Superior temporal gyrus (tissue), 1 donor: ENCODE results near the gene NCK2.
"Not testable (repeated sequence)": the region's sequence is repeated elsewhere in the genome, so short reads cannot be mapped to it uniquely, and the experiment has no call there.

ENCODE experiments used
- DNase-seq: peaks from one replicate; pipeline ENCODE4 v3.0.0-alpha.2; 2016; ENCODE audit errors: extremely low spot score

The NCK2 gene

GRCh38 chr2:105893011-105893995 is 148.6 kb downstream of the NCK2 start:
- no peak for DNase-seq

DNA sequence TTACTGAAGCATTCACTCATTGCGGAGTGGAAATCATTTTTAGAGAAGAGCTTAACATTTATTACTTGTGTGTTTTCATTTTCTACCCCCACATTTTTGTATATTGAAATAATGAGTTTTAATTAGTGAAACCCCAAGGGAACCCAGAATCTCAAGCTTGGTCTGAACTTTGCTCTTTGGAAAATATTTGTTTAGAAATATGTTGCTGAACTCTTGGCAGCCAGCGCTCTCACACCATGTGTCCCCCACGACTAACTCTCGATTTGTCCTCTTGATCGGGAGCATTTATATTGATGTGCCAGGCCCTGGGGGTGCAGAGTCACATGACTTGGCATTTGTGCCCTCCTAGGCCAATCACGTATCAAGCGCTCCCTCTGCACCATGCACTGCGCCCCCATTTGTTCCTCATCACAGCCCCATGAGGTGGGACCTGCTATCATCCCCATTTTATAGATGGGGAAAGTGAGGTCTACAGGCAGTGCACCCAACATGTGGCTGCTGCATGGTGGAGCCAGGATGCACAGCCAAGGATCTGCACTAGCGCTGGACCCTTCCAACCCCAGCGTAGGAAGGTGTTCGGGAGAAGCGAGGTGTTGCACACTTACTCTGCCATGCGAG is 149.7 kb downstream of the NCK2 start:
- no peak for DNase-seq

GRCh38 chr2:105895990-105896764 is 151.5 kb downstream of the NCK2 start:
- no peak for DNase-seq

- no peak for DNase-seq
Measured at GRCh38 chr2:105896765-105897163, 152.1 kb downstream of the NCK2 start.

DNA sequence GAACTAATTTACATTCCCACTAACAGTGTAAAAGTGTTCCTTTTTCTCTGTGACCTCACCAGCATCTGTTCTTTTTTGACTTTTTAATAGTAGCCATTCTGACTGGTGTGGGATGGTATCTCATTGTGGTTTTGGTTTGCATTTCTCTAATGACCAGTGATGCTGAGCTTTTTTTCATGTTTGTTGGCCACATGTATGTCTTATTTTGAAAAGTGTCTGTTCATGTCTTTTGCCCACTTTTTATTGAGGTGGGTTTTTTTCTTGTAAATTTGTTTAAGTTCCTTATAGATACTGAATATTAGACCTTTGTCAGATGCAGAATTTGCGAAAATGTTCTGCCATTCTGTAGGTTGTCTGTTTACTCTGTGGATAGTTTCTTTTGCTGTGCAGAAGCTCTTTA is 153.0 kb downstream of the NCK2 start:
- DNase-seq, result not testable (repeated sequence)

DNA sequence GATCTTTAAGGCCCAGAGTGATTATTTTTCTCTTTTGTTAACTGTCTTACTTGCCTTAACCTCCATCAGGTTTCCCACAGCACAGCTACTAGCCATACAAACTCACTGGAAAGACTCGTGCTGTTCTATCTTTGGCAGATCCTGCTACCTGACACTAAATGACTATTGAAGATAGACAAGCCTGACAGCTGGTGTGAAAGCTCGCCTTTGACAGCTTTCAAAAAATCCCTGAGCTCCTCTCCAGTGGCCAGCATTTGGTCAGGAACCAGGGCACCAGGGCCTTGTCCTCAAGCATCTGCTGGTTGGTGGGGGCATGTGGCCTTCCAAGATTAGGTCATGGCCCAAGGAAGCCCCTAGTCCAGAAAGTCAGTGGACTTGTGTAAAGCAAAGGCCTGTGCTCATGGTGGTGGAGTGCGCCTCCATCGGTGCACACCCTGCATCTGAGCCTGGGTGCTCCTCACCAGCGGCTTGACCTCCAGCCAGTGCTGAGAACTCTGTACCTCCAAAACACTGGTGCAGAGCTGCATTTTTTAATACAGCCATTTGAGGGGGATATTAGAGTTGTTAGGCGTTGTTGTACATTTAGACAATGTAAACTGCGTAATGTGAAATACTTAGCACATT is 158.5 kb downstream of the NCK2 start:
- DNase-seq, result no peak

DNA sequence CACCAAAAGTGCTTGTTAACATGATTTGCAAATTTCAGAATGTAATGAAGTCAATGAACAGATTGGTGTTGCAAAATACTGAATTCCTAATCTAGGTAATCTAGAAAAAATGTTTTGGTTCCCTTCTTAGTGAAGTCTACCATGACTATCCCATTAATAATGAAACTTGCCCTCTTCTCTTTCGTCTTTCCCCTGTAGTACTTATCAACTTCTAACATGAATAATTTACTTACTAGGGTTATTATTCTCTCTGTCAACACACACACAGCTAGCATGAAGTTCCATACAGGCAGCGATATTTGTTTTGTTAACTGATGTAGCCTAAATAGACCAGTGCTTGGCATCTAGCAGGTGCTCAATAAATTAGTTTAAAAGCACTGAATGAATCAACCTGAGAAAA is 160.2 kb downstream of the NCK2 start:
- no peak for DNase-seq

DNA sequence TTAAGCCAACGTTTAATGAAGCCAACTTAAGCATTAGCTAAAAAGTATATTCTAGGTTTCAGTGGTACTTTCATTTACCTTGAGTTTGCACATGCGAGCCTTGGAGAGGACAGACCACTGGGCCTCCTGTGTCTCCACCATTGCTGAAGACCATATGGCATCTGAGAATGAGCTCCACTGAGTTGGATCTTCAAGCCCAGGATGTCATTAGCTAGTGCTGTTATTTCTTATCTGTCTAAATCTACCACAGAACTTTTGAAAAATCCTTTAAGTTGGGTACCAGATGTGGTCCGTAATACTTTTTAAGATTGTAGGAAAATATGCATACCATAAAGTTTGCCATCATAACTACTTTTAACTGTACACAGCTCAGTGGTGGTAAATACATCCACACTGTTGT is 161.8 kb downstream of the NCK2 start:
- no peak for DNase-seq

GRCh38 chr2:105907184-105907583 is 162.5 kb downstream of the NCK2 start:
- no peak for DNase-seq

- no peak for DNase-seq
Measured at GRCh38 chr2:105909215-105909614, 164.5 kb downstream of the NCK2 start.

DNA sequence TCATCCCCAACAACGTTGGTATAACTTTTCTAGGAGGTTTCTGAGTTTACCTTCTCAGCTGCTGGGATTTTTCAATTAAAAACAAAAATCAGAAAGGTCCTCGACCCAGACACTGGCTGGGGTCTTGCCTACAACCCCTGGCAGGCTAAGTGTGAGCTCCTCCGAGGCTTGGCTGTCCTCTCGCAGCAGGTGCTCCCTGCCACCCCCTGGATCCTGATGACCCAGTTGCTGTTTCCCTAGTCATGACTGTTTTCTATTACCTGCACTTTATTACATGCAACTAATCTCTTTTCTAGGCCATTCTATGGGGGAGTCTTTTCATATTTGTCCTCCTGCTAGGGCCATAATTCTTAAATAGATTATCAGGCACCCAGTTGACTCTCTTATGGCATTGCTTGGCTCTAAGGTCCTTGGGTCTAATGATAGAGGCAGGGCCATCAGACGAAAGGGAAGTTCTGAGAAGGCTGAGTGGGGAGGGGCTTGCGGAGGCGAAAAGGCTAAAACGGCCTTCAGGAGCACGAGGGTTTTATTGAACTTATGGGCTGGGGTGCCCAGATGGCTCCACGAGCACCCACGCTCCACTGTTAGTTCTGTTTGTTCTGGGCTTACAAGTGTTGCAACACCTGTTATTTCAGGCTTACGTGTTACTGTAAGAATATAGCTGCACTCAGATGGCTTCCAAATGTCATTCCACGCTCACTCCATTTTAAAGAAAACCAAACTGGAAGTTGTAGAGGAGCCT is 166.0 kb downstream of the NCK2 start:
- no peak for DNase-seq

GRCh38 chr2:105911425-105911824 is 166.7 kb downstream of the NCK2 start:
- DNase-seq, result no peak

DNA sequence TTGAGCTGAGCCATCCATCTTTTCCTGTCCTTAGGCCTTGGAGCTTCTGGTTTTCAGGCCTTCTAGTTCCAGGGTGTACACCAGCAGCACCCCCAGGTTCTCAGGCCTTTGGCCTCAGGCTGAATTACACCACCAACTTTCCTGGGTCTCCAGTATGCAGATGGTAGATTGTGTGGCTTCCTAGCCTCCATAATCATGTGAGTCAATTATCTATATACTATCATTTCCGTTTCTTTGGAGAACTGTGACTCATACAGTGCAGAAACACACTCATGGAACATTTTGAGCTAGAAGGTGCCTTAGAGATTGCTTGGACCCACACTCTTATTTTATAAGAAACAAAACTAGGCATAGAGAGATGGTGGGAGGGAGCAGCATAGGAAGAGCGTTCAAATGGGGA is 167.4 kb downstream of the NCK2 start:
- no peak for DNase-seq

DNA sequence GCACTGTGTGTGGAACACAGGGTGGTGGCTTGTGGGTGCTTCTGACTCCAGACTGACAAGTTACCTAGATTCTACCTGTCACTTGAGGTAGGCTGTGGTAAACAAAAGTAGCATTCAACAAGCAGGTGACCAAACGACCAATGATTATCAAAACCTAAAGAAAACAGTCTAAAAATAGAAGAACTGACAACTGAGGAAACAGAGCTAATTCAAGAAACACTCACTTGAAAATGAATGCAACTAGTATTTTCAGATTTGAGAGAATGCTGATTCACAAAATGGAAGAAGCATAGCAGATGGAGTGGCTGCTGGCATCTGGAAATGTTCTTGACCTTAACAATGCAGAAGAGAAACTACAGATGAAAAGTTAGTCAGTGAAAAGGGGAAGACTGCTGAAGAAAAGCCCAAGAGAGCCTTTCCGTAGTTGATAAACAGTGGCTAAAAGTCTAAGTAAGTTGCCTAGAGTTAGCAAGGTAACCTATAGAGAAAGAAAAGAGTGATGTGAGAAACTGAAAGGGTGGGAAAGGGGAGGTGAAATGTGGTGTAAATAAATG is 170.4 kb downstream of the NCK2 start:
- DNase-seq, result no peak

- DNase-seq, result no peak
Measured at GRCh38 chr2:105917226-105917625, 172.5 kb downstream of the NCK2 start.

DNA sequence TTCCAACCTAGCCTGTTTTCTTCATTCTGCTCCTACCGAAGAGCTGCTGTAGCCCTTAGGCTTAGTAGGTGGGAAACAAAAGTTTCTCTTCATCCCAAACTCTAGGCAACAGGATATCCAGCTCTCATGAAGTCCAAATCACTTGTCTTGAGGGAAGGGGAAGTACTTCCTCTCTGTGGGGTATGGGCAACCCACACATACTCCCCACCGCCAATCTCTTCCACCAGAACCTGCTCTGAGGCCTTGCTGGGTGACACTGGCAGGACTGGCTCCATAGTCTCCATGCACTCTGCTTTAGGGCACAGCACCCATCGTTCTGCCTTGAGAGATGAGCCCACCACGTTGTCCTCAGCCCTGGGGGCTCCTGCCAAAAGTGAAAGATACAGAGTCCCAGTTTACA is 173.0 kb downstream of the NCK2 start:
- no peak for DNase-seq

DNA sequence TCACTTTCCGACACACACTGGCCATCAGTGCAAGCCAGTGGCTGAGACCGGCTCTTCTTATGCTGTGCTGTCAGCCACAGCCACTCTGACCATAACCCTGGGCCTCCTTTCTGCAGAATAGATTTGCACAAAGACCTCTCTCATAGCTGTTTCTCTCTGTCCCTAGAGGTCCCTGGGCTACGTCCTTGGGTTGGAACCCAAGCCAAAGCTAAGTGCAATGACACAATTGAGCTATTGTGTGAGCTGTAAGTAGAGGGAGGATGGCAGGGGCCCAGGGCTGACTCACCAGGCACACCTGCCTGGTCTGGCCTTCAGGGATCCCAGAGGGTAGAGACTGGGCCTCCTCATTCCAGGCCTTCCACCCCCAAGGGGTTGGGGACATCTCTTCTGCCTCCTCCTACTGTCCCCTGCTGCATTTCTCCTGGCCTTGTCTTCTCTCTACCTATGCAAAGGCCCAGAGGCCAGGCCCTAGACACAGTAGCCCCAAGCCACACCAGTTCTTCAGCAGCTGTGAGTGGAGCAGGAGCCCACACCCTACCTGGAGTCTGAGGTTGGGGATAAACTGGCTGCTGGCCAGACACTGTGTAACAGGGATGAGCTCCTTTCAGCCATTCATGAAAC is 174.6 kb downstream of the NCK2 start:
- DNase-seq, result peak; percentile 41

DNA sequence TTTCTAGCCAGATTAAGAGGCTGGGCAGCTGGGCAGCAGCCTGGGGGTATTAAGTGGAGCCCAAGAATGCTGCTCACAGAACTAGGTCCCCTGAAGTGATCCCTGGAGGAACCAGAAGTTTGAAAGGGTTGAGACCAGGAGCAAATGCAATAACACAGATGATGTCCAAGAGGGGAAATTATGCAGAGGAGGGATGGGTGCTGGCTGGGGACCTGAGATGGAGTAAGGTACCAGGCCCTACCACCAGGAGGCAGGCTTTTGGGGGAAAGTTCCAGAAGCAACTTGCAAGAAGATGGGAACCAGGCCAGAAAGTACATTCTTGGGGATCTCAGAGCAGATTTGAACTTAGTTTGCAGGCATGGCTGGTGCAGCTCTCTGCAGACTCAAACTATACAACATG is 175.1 kb downstream of the NCK2 start:
- no peak for DNase-seq

DNA sequence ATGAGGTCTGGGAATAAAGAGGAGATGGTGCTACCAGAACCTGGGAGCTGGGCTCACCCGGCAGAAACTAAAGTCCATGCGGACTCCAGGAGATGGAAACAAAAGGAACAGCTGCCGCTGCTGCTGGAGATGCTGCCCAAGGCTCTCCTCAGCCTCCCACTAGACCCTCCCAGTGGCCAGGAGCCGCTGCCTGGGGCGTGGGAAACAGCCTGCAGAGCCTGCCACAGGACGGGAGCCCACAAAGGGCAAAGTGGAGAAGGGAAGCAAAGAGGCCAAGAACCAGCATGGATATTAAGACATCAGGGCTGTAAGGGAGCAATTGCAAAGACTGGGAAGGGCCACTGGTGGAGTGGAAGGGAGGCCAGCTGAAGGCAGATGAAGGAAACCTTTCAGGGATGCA is 179.6 kb downstream of the NCK2 start:
- DNase-seq, result no peak

- no peak for DNase-seq
Measured at GRCh38 chr2:105924932-105925331, 180.2 kb downstream of the NCK2 start.
